Measurements from ENCODE around the gene EVL. TPM values are rescaled to one million over a fixed set of nuclear protein-coding genes. Genes with fewer than 3 reads are reported as not detected.

Gene EVL
- total RNA-seq, 5 donors from 2014 or later (not counting 1 experiment from before 2014, with no cell fraction given), result 1,049 to 1,157 (median 1,125) TPM

DNA sequence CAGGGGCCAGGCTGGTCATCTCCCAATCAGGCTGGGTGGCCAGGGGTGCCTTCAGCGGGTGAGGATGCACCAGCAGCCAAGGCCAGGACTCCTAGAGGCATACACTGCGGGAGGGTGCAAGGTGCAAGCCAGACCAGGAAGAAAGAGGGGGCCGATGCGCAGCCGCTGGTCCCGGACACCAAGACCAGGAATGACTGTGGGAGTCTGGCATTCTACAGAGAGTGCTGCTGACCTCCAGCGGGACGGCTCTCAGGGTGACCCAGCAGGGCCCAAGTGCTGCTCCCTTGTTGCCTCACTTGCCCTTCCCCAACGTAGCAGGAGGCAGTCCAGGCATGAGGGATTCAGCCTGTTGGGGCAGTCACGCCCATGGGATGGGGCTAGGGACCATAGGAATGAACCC, 58.4 kb downstream of the EVL start:
- Histone ChIP-seq H3K27me3 (replicated peaks in 1 of 2; ENCODE audit: control insufficient read depth in 2 of 2, extremely low read depth in 1 of 2, insufficient read depth in 2 of 2, low read length in 1 of 2) (no peaks in the 10 kb centered on the region), H3K27ac (ENCODE audit: low read length) (no peak overlapping the region), H3K4me3 (ENCODE audit: control insufficient read depth in 1 of 2, extremely low read depth in 1 of 2, low read length in 1 of 2) (no peak overlapping the region), H3K4me1 (ENCODE audit: control insufficient read depth in 1 of 2, extremely low read depth in 1 of 2, insufficient read depth in 2 of 2, low read length in 2 of 2) (peaks cover 0 to 22% of the 10 kb centered on the region in 2 experiments), H3K9me3 (no peaks in the 10 kb centered on the region), H3K36me3 (ENCODE audit: control insufficient read depth in 2 of 2, extremely low read depth in 1 of 2, insufficient read depth in 1 of 2, low read length in 1 of 2) (peaks cover 32 to 99% of the 10 kb centered on the region in 2 donors)
- ChIA-PET POLR2A (no interaction called here), CTCF (no interaction called here)
- Mint-ChIP-seq H3K36me3 (peaks cover 35% of the 10 kb centered on the region), H3K27ac (no peak overlapping the region), H3K4me3 (no peak overlapping the region), H3K27me3 (no peaks in the 10 kb centered on the region), H3K9me3 (no peaks in the 10 kb centered on the region), H3K4me1 (peaks cover 12 to 20% (median 14%) of the 10 kb centered on the region in 3 donors)
- WGBS (ENCODE audit: insufficient coverage), result 100% methylated on average over 6 of the region's 10 CpGs
- no peak for ATAC-seq (replicated peaks in 1 of 4)
- no peak for DNase-seq

DNA sequence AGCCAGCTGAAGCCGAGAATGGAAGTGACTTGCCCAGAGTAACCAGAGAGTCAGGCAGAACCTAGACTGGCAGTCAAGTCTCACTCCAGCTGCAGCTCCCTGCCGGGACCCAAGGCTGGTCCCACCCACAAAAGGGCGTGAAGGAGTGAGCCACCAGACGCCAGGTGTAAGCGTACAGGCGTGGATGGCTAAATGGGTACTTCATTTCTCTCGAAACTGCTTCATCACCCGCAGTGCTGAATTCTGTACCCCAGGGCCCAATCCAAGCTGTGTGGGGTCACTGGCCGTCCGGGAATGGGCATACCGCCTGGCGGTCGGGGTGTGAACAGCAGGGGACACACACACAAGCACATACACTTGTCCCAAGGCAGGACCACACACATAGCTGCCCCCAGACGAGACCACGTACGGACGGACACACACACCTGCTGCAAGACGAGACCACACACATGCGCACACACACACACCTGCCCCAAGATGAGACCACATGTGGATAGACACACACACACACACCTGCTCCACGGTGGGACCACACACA, 59.4 kb downstream of the EVL start:
- Mint-ChIP-seq H3K27me3 (no peaks in the 10 kb centered on the region), H3K27ac (peak overlapping the region; percentile 31 to 44), H3K4me3 (no peak overlapping the region), H3K9me3 (no peaks in the 10 kb centered on the region), H3K36me3 (peaks cover 36% of the 10 kb centered on the region), H3K4me1 (peaks cover 8 to 20% (median 13%) of the 10 kb centered on the region in 3 donors)
- H3K4me3 ChIP-seq (ENCODE audit: control insufficient read depth in 1 of 2, extremely low read depth in 1 of 2, low read length in 1 of 2), result no peak overlapping the region
- DNase-seq (no peak), ATAC-seq (replicated peaks in 1 of 4) (no peak)
- H3K4me1 ChIP-seq (ENCODE audit: control insufficient read depth in 1 of 2, extremely low read depth in 1 of 2, insufficient read depth in 2 of 2, low read length in 2 of 2), result peaks cover 0 to 22% of the 10 kb centered on the region in 2 experiments
- peaks cover 24 to 99% of the 10 kb centered on the region in 2 donors for H3K36me3 ChIP-seq (ENCODE audit: control insufficient read depth in 2 of 2, extremely low read depth in 1 of 2, insufficient read depth in 1 of 2, low read length in 1 of 2)
- no peaks in the 10 kb centered on the region for H3K27me3 ChIP-seq (replicated peaks in 1 of 2; ENCODE audit: control insufficient read depth in 2 of 2, extremely low read depth in 1 of 2, insufficient read depth in 2 of 2, low read length in 1 of 2)
- H3K9me3 ChIP-seq, result no peaks in the 10 kb centered on the region
- H3K27ac ChIP-seq (ENCODE audit: low read length), result no peak overlapping the region
- ChIA-PET POLR2A (no interaction called here), CTCF (no interaction called here)
- 87% methylated on average over 15 of the region's 20 CpGs for WGBS (ENCODE audit: insufficient coverage)

DNA sequence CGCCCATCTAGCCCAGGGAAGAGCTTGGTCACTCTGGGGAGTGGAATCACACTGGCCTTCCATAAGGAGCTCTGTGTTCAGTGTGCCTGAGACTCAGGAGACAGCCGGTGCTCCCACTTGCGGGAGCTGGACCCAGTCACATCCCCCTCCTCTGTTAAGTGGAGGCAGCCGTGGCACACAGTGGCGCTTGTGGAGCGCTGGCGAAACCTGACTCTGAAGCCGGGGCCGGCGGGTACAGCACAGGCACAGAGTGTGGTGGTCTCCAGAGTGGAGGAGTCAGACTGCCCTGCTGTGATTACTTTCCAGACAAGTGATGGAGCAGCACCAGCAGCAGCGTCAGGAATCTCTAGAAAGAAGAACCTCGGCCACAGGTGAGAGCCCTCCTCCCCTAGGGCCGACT, 61.2 kb downstream of the EVL start:
- CTCF ChIA-PET, result no interaction called here
- Histone ChIP-seq H3K27ac (ENCODE audit: low read length) (no peak overlapping the region), H3K27me3 (replicated peaks in 1 of 2; ENCODE audit: control insufficient read depth in 2 of 2, extremely low read depth in 1 of 2, insufficient read depth in 2 of 2, low read length in 1 of 2) (no peaks in the 10 kb centered on the region), H3K36me3 (ENCODE audit: control insufficient read depth in 2 of 2, extremely low read depth in 1 of 2, insufficient read depth in 1 of 2, low read length in 1 of 2) (peaks cover 17 to 99% of the 10 kb centered on the region in 2 donors), H3K4me1 (ENCODE audit: control insufficient read depth in 1 of 2, extremely low read depth in 1 of 2, insufficient read depth in 2 of 2, low read length in 2 of 2) (peaks cover 0 to 6% of the 10 kb centered on the region in 2 experiments), H3K4me3 (ENCODE audit: control insufficient read depth in 1 of 2, extremely low read depth in 1 of 2, low read length in 1 of 2) (no peak overlapping the region), H3K9me3 (no peaks in the 10 kb centered on the region)
- Mint-ChIP-seq H3K36me3 (peaks cover 44% of the 10 kb centered on the region), H3K9me3 (no peaks in the 10 kb centered on the region), H3K4me3 (no peak overlapping the region), H3K27me3 (no peaks in the 10 kb centered on the region), H3K4me1 (peaks cover 4 to 19% (median 10%) of the 10 kb centered on the region in 3 donors), H3K27ac (no peak overlapping the region)
- WGBS (ENCODE audit: insufficient coverage), result 93% methylated on average over 9 of the region's 13 CpGs
- ATAC-seq (replicated peaks in 1 of 4), result no peak
- POLR2A ChIA-PET, result no interaction called here
- no peak for DNase-seq

DNA sequence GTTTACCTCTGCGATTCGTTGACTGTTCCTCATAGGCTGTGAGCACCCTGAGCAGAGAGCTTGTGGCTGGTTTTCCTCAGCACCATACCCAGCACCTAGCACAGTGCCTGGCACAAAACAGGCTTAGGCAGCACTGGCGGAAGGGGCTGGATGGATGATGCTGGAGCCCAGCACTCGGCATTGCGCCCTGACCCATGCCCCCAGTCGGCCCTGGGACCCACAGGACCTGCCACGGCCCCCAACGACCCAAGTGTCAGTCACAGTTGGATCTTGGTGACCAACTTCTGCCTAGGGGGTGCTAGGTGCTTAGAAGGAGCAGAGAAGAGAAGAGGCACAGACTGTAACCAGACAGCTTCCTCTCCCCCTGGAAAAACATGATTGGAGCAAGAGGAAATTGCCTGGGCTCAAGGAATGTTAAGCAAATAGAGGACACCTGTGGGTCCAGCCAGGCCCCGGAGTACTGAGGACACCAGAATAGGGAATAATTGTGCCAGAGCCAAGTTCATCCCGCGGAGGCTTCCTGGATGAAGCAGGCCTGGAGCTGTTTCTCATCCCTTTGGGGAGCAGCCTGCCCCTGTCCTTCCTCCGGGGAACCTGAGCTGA, 62.7 kb downstream of the EVL start:
- H3K27me3 Mint-ChIP-seq, result no peaks in the 10 kb centered on the region
- Histone ChIP-seq H3K4me1 (ENCODE audit: control insufficient read depth in 1 of 2, extremely low read depth in 1 of 2, insufficient read depth in 2 of 2, low read length in 2 of 2) (peaks cover 0 to 2% of the 10 kb centered on the region in 2 experiments), H3K27ac (ENCODE audit: low read length) (no peak overlapping the region), H3K9me3 (no peaks in the 10 kb centered on the region), H3K4me3 (ENCODE audit: control insufficient read depth in 1 of 2, extremely low read depth in 1 of 2, low read length in 1 of 2) (no peak overlapping the region), H3K27me3 (replicated peaks in 1 of 2; ENCODE audit: control insufficient read depth in 2 of 2, extremely low read depth in 1 of 2, insufficient read depth in 2 of 2, low read length in 1 of 2) (no peaks in the 10 kb centered on the region), H3K36me3 (ENCODE audit: control insufficient read depth in 2 of 2, extremely low read depth in 1 of 2, insufficient read depth in 1 of 2, low read length in 1 of 2) (peaks cover 11 to 99% of the 10 kb centered on the region in 2 donors)
- ChIA-PET POLR2A (interaction anchor here in 1 of 2 donors (0.9 kb wide), 1 partner anchor 9 kb away, joined by 4 read pairs; no protein-coding TSS in a partner anchor), CTCF (no interaction called here)
- no peaks in the 10 kb centered on the region for H3K9me3 Mint-ChIP-seq
- no peak for DNase-seq
- peaks cover 4 to 17% (median 9%) of the 10 kb centered on the region in 3 donors for H3K4me1 Mint-ChIP-seq
- ATAC-seq (replicated peaks in 1 of 4), result no peak
- H3K36me3 Mint-ChIP-seq, result peaks cover 55% of the 10 kb centered on the region
- H3K4me3 Mint-ChIP-seq, result no peak overlapping the region
- H3K27ac Mint-ChIP-seq, result peak overlapping the region in 1 of 2 donors; percentile 39
- WGBS (ENCODE audit: insufficient coverage), result 95% methylated on average over 11 of the region's 12 CpGs

DNA sequence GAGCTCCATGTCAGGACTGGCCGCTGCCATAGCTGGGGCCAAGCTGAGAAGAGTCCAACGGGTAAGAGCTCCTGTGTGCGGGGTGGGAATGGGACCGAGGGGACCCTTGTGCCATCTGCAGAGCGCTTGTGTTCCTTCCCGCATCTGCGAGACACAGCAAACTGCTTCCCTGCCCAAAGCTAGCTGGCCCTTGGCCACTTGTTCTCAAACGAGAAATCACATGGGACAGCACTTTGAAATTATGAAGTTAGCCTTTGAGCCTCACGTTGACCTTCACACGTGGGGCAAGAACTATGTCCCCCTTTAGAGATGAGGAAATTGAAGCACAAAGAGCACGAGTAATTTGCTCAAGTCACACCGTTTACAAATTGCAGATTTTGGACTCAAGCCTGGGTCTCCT, 63.5 kb downstream of the EVL start:
- H3K36me3 Mint-ChIP-seq, result peaks cover 58% of the 10 kb centered on the region

DNA sequence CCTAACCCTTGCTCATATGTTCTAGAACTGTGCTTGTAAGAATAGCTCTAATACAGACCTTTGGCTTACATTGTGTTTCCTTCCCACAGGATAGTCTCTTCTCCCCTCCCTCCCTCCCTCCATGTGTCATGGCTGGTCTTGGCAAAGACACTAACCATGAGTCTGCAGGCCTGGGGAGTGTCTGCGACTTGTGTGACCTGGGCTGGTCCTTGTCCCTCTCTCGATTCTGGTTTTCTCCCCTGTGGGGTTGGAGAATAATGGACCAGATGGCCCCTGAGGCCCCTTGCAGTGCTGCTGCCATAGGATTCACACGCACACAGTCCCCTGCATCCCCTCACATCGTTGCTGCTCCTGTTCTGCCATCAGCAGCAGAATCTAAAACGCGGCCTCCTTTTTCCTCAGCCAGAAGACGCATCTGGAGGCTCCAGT, 64.0 kb downstream of the EVL start:
- H3K9me3 ChIP-seq, result no peaks in the 10 kb centered on the region
- H3K4me3 ChIP-seq (ENCODE audit: control insufficient read depth in 1 of 2, extremely low read depth in 1 of 2, low read length in 1 of 2), result no peak overlapping the region
- H3K27me3 Mint-ChIP-seq, result no peaks in the 10 kb centered on the region
- no peak for ATAC-seq (replicated peaks in 1 of 4)
- 92% methylated on average over 2 of the region's 7 CpGs for WGBS (ENCODE audit: insufficient coverage)
- ChIA-PET POLR2A (no interaction called here), CTCF (interaction anchor here in 1 of 2 donors (0.6 kb wide), 1 partner anchor 45 kb away, joined by 4 read pairs; no protein-coding TSS in a partner anchor)
- no peaks in the 10 kb centered on the region for H3K4me1 ChIP-seq (ENCODE audit: control insufficient read depth in 1 of 2, extremely low read depth in 1 of 2, insufficient read depth in 2 of 2, low read length in 2 of 2)
- peaks cover 62% of the 10 kb centered on the region for H3K36me3 Mint-ChIP-seq
- peaks cover 3 to 98% of the 10 kb centered on the region in 2 donors for H3K36me3 ChIP-seq (ENCODE audit: control insufficient read depth in 2 of 2, extremely low read depth in 1 of 2, insufficient read depth in 1 of 2, low read length in 1 of 2)
- H3K27ac ChIP-seq (ENCODE audit: low read length), result no peak overlapping the region
- no peaks in the 10 kb centered on the region for H3K27me3 ChIP-seq (replicated peaks in 1 of 2; ENCODE audit: control insufficient read depth in 2 of 2, extremely low read depth in 1 of 2, insufficient read depth in 2 of 2, low read length in 1 of 2)
- no peak overlapping the region for H3K27ac Mint-ChIP-seq
- H3K4me1 Mint-ChIP-seq, result peaks cover 1 to 13% (median 9%) of the 10 kb centered on the region in 3 donors
- no peaks in the 10 kb centered on the region for H3K9me3 Mint-ChIP-seq
- H3K4me3 Mint-ChIP-seq, result no peak overlapping the region
- DNase-seq, result no peak

More for the DNA sequence above, 63.5 kb downstream of the EVL start:
- ChIA-PET CTCF (interaction anchor here in 1 of 2 donors (0.6 kb wide), 1 partner anchor 45 kb away, joined by 4 read pairs; no protein-coding TSS in a partner anchor), POLR2A (no interaction called here)
- no peak for DNase-seq
- Histone ChIP-seq H3K4me3 (ENCODE audit: control insufficient read depth in 1 of 2, extremely low read depth in 1 of 2, low read length in 1 of 2) (no peak overlapping the region), H3K9me3 (no peaks in the 10 kb centered on the region), H3K27ac (ENCODE audit: low read length) (no peak overlapping the region), H3K36me3 (ENCODE audit: control insufficient read depth in 2 of 2, extremely low read depth in 1 of 2, insufficient read depth in 1 of 2, low read length in 1 of 2) (peaks cover 6 to 98% of the 10 kb centered on the region in 2 donors), H3K27me3 (replicated peaks in 1 of 2; ENCODE audit: control insufficient read depth in 2 of 2, extremely low read depth in 1 of 2, insufficient read depth in 2 of 2, low read length in 1 of 2) (no peaks in the 10 kb centered on the region), H3K4me1 (ENCODE audit: control insufficient read depth in 1 of 2, extremely low read depth in 1 of 2, insufficient read depth in 2 of 2, low read length in 2 of 2) (no peaks in the 10 kb centered on the region)
- Mint-ChIP-seq H3K9me3 (no peaks in the 10 kb centered on the region), H3K27ac (no peak overlapping the region), H3K4me3 (no peak overlapping the region), H3K4me1 (peaks cover 1 to 13% (median 7%) of the 10 kb centered on the region in 3 donors), H3K27me3 (no peaks in the 10 kb centered on the region)
- ATAC-seq (replicated peaks in 1 of 4), result no peak
- WGBS (ENCODE audit: insufficient coverage), result 96% methylated on average over 12 of the region's 12 CpGs

All from T-cell (primary cell).